SK-N-SH treated with all-trans-retinoic acid at 6 μM for 48 hours (cell line): ENCODE data around the gene TRABD2A.

Experiments
- ATAC-seq: fragments of 200-7000 bp; cut with Tn5 transposase; 3 replicates; pipeline ENCODE4 v1.9.1; 2020; ENCODE audit warnings: mild to moderate bottlenecking, moderate library complexity
- ARNTL ChIP-seq: fragments of 450-650 bp; formaldehyde crosslinking; IDR thresholded peaks from 2 replicates; pipeline ENCODE4 v1.5.0; 2020; ENCODE audit warnings: low read depth, mild to moderate bottlenecking, moderate library complexity, borderline replicate concordance
- BACH2 ChIP-seq: fragments of 250-450 bp; sonication (Bioruptor Pico); IDR thresholded peaks from 2 replicates; pipeline ENCODE4 v1.9.0; 2021; ENCODE audit warnings: mild to moderate bottlenecking, borderline replicate concordance
- CSDC2 ChIP-seq: fragments of 250-450 bp; sonication (Bioruptor Pico); IDR thresholded peaks from 2 replicates; pipeline ENCODE4 v1.5.0; 2020; ENCODE audit warnings: mild to moderate bottlenecking, moderate library complexity
- ESRRG ChIP-seq: fragments of 250-450 bp; sonication (Bioruptor Pico); IDR thresholded peaks from 2 replicates; pipeline ENCODE4 v1.6.1; 2021; ENCODE audit warnings: mild to moderate bottlenecking
- GLIS3 ChIP-seq: fragments of 250-450 bp; sonication (Bioruptor Pico); IDR thresholded peaks from 2 replicates; pipeline ENCODE4 v1.5.0; 2020; ENCODE audit warnings: mild to moderate bottlenecking, moderate library complexity
- ISL1 ChIP-seq: fragments of 250-450 bp; sonication (Bioruptor Pico); IDR thresholded peaks from 2 replicates; pipeline ENCODE4 v2.1.2; 2022; ENCODE audit warnings: mild to moderate bottlenecking, moderate library complexity
- OSR1 ChIP-seq: fragments of 250-450 bp; sonication (Bioruptor Pico); IDR thresholded peaks from 2 replicates; pipeline ENCODE4 v1.8.0; 2022; ENCODE audit warnings: moderate library complexity, mild to moderate bottlenecking, inconsistent platforms
- RARB ChIP-seq: fragments of 250-450 bp; sonication (Bioruptor Pico); IDR thresholded peaks from 2 replicates; pipeline ENCODE4 v1.8.0; 2021; ENCODE audit warnings: mild to moderate bottlenecking, moderate library complexity
- SNAI2 ChIP-seq: fragments of 250-450 bp; sonication (Bioruptor Pico); IDR thresholded peaks from 2 replicates; pipeline ENCODE4 v1.5.0; 2020; ENCODE audit warnings: mild to moderate bottlenecking, moderate library complexity
- TCF4 ChIP-seq: fragments of 250-450 bp; sonication (Bioruptor Pico); IDR thresholded peaks from 2 replicates; pipeline ENCODE4 v1.8.0; 2021; ENCODE audit warnings: mild to moderate bottlenecking, moderate library complexity, borderline replicate concordance
- TOX ChIP-seq: fragments of 250-450 bp; sonication (Bioruptor Pico); IDR thresholded peaks from 2 replicates; pipeline ENCODE4 v1.8.0; 2021; ENCODE audit warnings: mild to moderate bottlenecking, moderate library complexity, borderline replicate concordance
- ZC3H10 ChIP-seq: fragments of 250-450 bp; sonication (Bioruptor Pico); IDR thresholded peaks from 2 replicates; pipeline ENCODE4 v1.5.1; 2021; ENCODE audit warnings: mild to moderate bottlenecking, moderate library complexity
- ZFP3 ChIP-seq: fragments of 250-450 bp; sonication (Bioruptor Pico); IDR thresholded peaks from 2 replicates; pipeline ENCODE4 v1.5.0; 2020; ENCODE audit warnings: mild to moderate bottlenecking, moderate library complexity
- ZFP30 ChIP-seq: fragments of 450-650 bp; formaldehyde crosslinking; IDR thresholded peaks from 2 replicates; pipeline ENCODE4 v1.5.0; 2022; ENCODE audit warnings: mild to moderate bottlenecking, moderate library complexity
- ZNF565 ChIP-seq: fragments of 450-650 bp; formaldehyde crosslinking; conservative IDR thresholded peaks from 2 replicates; pipeline ENCODE4 v1.5.0; 2020; ENCODE audit warnings: low read depth, mild to moderate bottlenecking, moderate library complexity
- ZNF70 ChIP-seq: fragments of 450-650 bp; formaldehyde crosslinking; IDR thresholded peaks from 2 replicates; pipeline ENCODE4 v1.5.0; 2020; ENCODE audit warnings: mild to moderate bottlenecking, moderate library complexity
- TF ChIP-seq, protein P1 (sequence below): fragments of 250-450 bp; sonication (Bioruptor Pico); IDR thresholded peaks from 2 replicates; pipeline ENCODE4 v1.8.0; 2021; ENCODE audit warnings: low read depth, mild to moderate bottlenecking, moderate library complexity, borderline replicate concordance
- TF ChIP-seq, protein P2 (sequence below): fragments of 250-450 bp; sonication (Bioruptor Pico); IDR thresholded peaks from 2 replicates; pipeline ENCODE4 v1.5.0; 2020; ENCODE audit warnings: mild to moderate bottlenecking, moderate library complexity
- TF ChIP-seq, protein P3 (sequence below): fragments of 250-450 bp; sonication (Bioruptor Pico); IDR thresholded peaks from 2 replicates; pipeline ENCODE4 v1.5.1; 2021; ENCODE audit warnings: mild to moderate bottlenecking, moderate library complexity
- TF ChIP-seq, protein P4 (sequence below): fragments of 250-450 bp; sonication (Bioruptor Pico); IDR thresholded peaks from 2 replicates; pipeline ENCODE4 v1.8.0; 2020; ENCODE audit warnings: mild to moderate bottlenecking, moderate library complexity, borderline replicate concordance

The TRABD2A gene

DNA sequence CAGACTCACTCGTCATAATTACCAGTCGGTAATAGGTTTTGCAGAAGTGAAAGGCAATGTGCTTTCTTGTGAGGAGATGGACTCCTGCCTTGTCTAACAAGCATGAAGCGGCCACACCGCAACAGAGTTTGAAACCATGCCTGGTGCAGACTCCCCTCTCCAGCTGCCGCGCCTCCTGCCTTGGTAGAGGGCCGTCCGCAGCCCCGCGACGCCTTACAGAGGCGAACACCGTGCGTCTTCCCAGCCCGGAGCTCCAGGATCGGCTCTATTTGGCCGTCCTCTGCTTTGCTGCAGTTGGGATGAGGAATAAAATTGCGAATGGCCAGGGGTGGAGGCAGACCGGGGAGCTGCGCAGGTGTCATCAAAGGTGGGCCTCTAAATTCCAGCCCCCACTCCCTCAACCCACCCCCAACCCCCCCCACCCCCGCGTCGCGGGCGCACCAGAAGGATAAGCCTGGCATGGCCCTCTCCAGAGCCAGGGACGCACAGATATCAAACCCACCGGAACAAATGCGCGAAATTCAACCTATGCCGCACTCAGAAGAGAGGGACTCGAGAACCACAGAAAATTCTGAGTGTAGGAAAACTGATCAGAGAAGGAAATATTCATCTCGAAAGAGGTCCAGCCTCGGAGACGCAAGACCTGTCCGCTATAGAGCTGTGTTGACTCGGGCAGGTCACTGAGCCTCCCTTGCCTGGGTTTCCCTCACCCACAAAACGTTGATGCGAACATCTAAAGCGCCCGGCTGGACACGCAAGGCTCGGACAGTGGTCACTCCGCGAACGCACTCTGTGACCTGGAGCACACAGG is 1.1 kb downstream of the TRABD2A start (continued):
- TF ChIP-seq, protein P1, sequence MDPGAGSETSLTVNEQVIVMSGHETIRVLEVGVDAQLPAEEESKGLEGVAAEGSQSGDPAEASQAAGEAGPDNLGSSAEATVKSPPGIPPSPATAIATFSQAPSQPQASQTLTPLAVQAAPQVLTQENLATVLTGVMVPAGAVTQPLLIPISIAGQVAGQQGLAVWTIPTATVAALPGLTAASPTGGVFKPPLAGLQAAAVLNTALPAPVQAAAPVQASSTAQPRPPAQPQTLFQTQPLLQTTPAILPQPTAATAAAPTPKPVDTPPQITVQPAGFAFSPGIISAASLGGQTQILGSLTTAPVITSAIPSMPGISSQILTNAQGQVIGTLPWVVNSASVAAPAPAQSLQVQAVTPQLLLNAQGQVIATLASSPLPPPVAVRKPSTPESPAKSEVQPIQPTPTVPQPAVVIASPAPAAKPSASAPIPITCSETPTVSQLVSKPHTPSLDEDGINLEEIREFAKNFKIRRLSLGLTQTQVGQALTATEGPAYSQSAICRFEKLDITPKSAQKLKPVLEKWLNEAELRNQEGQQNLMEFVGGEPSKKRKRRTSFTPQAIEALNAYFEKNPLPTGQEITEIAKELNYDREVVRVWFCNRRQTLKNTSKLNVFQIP (CRISPR knock-in tag), result no peak
- TF ChIP-seq ZFP30 (CRISPR knock-in tag), result no peak

DNA sequence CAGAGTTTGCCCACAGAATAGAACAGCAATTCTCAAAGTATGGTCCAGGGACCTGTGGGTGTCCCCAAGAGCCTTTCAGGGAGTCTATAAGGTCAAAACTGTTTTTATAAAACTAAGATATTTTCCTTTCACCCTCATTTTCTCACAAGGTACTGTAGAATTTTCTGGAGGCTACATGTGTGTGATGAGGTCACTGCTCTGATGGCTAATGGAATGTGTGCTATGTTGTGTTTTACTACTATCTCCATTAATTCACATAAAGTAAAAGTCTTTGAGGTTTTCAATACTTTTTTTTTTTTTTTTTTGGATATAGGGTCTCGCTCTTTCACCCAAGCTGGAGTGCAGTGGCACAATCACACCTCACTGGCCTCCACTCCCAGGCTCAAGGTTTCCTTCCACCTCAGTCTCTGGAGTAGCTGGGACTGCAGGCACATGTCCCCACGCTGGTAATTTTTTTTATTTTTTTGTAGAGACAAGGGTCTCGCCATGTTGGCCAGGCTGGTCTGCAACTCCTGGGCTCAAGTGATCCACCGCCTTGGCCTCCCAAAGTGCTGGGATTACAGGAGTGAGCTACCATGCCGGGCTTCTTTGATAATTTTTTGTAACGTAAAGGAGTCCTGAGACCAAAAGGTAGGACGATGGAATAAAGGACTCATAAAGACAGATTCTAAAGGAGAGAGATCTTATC is 1.8 kb downstream of the TRABD2A start:
- no peak for TF ChIP-seq ZNF70 (CRISPR knock-in tag)
- TF ChIP-seq ESRRG (CRISPR knock-in tag), result no peak
- no peak for TF ChIP-seq TCF4 (CRISPR knock-in tag)
- no peak for TF ChIP-seq ZNF565 (CRISPR knock-in tag)
- TF ChIP-seq, protein P2, sequence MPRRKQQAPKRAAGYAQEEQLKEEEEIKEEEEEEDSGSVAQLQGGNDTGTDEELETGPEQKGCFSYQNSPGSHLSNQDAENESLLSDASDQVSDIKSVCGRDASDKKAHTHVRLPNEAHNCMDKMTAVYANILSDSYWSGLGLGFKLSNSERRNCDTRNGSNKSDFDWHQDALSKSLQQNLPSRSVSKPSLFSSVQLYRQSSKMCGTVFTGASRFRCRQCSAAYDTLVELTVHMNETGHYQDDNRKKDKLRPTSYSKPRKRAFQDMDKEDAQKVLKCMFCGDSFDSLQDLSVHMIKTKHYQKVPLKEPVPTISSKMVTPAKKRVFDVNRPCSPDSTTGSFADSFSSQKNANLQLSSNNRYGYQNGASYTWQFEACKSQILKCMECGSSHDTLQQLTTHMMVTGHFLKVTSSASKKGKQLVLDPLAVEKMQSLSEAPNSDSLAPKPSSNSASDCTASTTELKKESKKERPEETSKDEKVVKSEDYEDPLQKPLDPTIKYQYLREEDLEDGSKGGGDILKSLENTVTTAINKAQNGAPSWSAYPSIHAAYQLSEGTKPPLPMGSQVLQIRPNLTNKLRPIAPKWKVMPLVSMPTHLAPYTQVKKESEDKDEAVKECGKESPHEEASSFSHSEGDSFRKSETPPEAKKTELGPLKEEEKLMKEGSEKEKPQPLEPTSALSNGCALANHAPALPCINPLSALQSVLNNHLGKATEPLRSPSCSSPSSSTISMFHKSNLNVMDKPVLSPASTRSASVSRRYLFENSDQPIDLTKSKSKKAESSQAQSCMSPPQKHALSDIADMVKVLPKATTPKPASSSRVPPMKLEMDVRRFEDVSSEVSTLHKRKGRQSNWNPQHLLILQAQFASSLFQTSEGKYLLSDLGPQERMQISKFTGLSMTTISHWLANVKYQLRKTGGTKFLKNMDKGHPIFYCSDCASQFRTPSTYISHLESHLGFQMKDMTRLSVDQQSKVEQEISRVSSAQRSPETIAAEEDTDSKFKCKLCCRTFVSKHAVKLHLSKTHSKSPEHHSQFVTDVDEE (CRISPR knock-in tag), result no peak
- no peak for TF ChIP-seq ISL1 (CRISPR knock-in tag)
- ATAC-seq, result no peak

DNA sequence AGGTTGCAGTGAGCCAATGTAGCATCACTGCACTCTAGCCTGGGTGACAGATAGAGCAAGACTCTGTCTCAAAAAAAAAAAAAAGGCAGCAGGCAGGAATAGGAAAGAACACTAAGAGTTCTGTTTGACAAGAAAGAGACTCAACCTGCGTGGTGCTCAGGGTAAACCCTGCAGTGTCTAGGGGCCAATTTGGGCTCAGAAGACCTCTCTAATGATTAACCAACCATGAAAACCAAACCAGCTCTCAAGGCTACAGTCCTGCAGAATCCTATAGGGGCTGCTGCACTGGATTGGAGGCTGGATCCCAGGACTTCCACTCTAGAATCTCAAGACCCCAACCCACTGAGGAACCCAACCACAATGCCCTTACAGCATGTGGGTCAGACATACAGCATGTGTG is 2.4 kb downstream of the TRABD2A start:
- ATAC-seq, result no peak
- TF ChIP-seq TOX (CRISPR knock-in tag), result no peak
- TF ChIP-seq ESRRG (CRISPR knock-in tag), result no peak
- TF ChIP-seq ZFP30 (CRISPR knock-in tag), result no peak
- TF ChIP-seq, protein P3, sequence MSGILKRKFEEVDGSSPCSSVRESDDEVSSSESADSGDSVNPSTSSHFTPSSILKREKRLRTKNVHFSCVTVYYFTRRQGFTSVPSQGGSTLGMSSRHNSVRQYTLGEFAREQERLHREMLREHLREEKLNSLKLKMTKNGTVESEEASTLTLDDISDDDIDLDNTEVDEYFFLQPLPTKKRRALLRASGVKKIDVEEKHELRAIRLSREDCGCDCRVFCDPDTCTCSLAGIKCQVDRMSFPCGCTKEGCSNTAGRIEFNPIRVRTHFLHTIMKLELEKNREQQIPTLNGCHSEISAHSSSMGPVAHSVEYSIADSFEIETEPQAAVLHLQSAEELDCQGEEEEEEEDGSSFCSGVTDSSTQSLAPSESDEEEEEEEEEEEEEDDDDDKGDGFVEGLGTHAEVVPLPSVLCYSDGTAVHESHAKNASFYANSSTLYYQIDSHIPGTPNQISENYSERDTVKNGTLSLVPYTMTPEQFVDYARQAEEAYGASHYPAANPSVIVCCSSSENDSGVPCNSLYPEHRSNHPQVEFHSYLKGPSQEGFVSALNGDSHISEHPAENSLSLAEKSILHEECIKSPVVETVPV, result no peak
- TF ChIP-seq RARB (CRISPR knock-in tag), result no peak
- no peak for TF ChIP-seq GLIS3 (CRISPR knock-in tag)
- no peak for TF ChIP-seq OSR1
- TF ChIP-seq CSDC2, result no peak
- no peak for TF ChIP-seq ZFP3 (CRISPR knock-in tag)
- TF ChIP-seq ZC3H10, result no peak
- TF ChIP-seq ARNTL (CRISPR knock-in tag), result no peak
- no peak for TF ChIP-seq BACH2
- TF ChIP-seq ISL1 (CRISPR knock-in tag), result no peak
- no peak for TF ChIP-seq ZNF565 (CRISPR knock-in tag)
- no peak for TF ChIP-seq ZNF70 (CRISPR knock-in tag)
- TF ChIP-seq SNAI2 (CRISPR knock-in tag), result no peak
- TF ChIP-seq TCF4 (CRISPR knock-in tag), result no peak
- TF ChIP-seq, protein P2 (CRISPR knock-in tag), result no peak
- TF ChIP-seq, protein P4, sequence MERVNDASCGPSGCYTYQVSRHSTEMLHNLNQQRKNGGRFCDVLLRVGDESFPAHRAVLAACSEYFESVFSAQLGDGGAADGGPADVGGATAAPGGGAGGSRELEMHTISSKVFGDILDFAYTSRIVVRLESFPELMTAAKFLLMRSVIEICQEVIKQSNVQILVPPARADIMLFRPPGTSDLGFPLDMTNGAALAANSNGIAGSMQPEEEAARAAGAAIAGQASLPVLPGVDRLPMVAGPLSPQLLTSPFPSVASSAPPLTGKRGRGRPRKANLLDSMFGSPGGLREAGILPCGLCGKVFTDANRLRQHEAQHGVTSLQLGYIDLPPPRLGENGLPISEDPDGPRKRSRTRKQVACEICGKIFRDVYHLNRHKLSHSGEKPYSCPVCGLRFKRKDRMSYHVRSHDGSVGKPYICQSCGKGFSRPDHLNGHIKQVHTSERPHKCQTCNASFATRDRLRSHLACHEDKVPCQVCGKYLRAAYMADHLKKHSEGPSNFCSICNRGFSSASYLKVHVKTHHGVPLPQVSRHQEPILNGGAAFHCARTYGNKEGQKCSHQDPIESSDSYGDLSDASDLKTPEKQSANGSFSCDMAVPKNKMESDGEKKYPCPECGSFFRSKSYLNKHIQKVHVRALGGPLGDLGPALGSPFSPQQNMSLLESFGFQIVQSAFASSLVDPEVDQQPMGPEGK (CRISPR knock-in tag), result no peak
- TF ChIP-seq, all 23 proteins: peak for 0
